Measurements from ENCODE around the gene FAIM2.
A peak's percentile ranks its signal among the peaks of the same experiment; 100 is the strongest.

The FAIM2 gene

DNA sequence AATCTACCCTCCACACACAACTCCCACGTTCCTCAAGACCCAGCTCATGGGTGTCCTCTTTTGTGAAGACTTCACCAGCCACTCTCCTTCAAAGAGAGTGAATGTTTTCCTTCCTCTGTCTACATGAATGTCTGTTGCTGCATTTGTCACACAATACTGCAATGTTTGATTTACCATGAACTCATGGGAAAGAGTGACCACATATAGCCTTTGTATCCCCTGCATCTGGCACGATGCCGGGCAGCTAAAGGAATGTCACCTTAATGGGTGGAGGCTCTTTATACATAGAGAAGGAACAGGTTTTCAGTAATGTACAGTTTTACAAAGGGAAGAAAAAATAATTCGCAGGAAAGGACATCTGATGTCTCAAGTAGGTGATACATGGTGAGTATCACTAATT, 48.7 kb downstream of the FAIM2 start:
- no peak for DNase-seq

DNA sequence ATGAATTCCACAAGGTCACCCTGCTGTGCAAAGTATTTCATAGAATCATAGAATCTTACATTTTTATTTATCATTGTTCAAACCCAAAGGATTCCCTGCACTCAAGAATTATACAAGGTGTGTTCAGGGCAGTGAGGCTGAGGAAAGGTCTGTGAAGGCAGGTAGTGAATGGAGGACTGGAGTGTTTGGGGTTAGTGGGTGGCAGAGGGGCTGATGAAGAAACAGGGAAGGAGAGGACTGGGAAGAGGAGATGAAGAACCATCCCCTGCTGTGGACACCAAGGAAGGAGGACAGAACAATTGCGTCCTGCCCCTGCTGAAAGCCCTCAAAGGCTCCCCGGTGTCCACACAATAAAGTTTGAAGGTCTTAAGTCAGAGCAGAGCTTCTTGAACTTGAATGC, 50.0 kb downstream of the FAIM2 start:
- no peak for DNase-seq

DNA sequence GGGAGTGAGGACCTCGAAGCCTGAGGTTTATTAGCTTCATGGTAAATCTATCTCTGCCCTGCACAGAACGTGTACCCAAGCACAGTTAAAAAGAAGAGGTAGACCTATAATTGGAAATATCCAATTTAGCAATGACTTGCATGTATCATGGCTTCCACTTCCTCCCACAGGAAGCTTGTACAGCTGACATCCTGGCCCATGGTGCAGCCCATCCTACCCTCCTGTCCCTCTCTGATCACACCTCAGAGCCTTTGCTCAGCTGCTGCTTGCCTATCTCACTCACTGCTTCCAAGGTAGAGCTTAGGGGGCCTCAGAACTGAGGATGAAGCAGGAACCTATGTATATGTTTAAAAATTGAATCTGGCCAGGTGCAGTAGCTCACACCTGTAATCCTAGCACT, 56.5 kb downstream of the FAIM2 start:
- DNase-seq: no peak

DNA sequence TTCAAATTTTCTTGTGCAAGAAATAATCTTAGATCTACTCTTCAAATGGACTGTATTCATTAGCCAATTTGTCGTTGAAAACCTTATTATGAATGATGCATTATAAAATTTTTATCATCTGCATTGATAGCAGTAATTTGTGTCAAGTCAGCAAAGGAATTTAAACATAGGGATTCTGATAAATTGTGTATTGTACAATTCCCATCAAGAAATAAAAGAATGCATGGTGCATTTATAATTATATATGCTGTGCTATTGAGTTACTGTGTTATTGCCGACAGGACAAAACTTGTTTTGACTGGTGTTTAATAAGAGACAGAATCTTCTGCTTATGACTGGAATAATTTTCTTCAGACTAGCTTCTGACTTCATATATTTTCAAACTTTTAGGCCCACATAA, 57.7 kb downstream of the FAIM2 start:
- no peak for DNase-seq

DNA sequence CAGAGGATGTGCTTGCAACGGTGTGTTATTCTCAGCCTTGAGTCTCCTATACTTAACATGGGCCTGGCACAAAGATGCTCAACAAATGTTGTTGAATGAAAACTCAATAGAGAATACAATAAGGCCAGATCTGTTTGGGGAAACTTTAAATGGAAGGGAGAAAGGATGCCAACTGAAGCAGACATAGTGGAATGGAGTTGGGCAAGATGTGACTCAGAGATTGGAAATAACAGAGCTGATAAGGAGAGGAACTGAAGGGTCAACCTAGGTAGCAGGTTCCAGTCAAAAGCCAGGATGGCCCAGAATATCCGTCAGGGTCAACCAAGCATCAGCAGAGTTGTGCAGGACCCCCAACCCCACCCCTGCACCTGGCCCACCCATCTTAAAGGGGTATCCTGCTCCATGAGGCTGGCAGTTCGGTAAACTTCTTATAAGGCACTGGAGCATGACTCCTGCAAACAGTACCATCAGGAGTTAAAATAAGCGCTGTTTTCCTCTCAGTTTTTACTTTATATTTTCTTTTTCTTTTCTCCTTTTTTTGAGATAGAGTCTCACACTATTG, 59.7 kb downstream of the FAIM2 start:
- DNase-seq: no peak

DNA sequence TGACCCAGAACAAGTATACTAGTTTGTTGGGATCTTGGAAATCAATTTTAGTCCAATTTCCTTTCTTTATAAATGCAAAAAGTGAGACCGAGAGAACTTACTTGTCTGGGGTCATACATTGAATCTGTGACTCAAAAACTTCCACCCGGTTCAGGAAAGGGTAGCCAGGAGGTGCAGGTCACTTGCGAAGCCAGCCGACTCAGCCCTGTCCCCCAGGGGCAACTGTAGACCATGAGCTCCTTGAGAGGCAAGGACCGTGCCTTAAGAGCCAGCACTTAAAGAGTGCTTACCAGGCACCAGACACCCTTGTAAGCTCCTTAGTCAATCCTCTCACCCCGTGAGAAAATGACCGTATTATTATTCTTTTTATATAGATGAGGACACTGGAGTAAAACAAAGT, 60.3 kb downstream of the FAIM2 start:
- DNase-seq: no peak

DNA sequence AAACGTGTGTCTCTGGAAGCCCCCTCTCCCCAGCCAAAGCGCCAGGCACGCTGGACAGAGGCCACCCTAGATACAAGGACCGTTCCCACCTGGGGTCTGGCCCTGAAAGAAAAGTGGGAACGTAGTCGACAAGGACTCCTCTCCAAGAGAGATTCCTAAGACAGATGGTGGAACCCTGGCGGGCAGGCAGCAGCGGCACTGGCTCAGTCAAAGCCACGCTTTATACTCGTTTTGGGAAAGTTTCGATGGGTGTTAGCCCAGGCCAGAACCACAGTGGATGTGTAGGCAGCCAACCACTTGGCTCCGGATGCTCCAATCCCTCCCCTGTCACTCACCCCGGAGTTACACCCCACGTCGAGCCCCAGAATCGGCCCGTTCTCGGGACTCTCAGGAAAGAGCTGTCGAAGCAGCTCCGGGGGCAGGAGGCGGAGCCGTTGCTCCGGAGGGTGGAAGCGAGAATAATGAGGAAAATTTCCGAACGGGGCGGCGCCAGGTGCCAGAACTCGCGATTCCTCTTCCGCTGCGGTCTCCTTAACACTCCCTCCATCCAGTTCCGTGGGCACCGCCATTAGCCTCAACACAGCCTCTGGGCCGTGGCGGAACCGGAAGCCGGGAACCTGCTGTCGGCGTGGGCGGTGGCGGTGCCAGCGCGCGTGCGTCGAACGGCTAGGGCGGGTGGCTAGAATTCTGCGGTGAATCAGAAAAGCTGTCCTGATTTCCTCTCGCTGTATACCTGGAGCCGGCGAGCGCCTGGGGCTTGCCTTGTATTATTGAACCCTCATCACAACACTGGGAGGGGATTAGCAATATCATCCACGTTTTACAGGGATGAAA, 61.0 kb downstream of the FAIM2 start, which contains the start of gene BCDIN3D:
Gene BCDIN3D (minus strand): TSS at position 588 of the 834 bp plus-strand sequence. CDS start 19 bp downstream, at position 569.
- DNase-seq: peak; percentile 91

DNA sequence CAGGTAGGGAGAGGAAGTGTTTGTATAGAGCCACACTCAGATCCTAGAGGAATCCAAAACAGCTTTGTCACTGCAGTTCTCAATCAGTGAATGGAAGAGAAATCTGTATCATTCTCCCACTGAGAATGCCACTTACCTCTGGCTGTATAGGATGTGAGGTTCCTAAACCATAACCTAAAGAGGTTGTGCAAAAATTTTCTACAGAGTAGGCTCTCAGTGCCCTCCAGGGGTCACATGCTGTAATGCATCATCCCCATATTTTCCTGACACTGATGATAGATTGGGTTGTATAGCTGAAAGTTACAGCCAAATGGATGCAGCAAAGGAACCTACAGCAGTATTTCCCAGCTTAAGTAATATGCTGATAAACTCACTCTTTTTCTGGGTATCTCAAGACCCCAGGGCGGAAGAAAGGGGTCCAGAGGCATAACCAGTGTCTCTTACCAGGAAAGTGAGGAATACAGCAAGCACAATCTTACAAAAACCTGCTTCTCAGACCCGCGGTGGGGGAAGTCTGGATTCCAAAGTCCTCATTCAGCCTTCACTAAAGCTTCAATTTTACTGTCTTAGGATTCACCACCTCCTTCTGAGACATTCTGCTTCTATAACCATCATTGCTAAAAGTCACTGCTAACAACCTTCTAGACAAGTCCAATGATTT, 64.6 kb downstream of the FAIM2 start:
- peak; percentile 39 for DNase-seq

DNA sequence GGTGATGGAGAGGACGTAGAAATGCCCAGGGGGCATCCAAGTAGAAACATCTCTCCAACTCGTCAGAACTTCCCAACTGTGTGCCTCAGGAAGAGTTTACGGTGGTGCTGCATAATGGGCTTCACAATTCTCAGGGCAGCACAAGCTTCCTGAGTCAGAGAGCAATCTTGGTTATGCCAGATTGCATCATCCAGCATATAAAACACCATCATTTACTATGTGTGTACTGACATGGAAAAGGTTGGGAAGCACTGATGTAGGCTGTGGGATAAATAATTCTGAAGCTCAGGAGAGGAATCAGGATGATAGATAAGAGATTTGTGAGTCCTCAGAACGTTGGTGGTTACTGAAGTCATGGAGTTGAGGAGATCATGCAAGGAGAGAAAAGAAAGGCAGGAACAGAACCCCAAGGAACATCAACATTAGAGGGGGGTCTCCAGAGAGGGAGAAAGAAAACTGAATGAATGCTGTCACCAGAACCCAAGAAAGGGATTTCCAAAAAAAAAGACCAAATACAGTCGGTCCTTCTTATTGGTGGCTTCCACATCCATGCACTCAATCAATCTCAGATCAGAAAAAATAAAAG, 70.8 kb downstream of the FAIM2 start:
- no peak for DNase-seq

DNA sequence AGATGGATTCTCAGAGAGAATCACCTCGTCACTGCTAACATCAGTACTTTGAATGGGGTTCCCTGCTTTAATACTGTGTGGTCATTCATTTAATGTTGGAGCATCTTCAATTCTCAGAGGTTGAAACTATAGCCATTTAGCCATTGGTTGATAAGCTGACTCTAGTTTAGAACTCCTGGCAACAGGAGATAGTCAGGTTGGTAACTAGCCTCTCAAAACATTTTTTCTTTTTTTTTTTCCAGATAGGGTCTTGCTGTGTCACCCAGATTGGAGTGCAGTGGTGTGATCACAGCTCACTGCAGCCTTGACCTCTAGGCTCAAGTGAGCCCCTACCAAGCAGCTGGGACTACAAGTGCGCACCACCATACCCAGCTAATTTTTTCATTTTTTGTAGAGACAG, 72.0 kb downstream of the FAIM2 start:
- DNase-seq: no peak

DNA sequence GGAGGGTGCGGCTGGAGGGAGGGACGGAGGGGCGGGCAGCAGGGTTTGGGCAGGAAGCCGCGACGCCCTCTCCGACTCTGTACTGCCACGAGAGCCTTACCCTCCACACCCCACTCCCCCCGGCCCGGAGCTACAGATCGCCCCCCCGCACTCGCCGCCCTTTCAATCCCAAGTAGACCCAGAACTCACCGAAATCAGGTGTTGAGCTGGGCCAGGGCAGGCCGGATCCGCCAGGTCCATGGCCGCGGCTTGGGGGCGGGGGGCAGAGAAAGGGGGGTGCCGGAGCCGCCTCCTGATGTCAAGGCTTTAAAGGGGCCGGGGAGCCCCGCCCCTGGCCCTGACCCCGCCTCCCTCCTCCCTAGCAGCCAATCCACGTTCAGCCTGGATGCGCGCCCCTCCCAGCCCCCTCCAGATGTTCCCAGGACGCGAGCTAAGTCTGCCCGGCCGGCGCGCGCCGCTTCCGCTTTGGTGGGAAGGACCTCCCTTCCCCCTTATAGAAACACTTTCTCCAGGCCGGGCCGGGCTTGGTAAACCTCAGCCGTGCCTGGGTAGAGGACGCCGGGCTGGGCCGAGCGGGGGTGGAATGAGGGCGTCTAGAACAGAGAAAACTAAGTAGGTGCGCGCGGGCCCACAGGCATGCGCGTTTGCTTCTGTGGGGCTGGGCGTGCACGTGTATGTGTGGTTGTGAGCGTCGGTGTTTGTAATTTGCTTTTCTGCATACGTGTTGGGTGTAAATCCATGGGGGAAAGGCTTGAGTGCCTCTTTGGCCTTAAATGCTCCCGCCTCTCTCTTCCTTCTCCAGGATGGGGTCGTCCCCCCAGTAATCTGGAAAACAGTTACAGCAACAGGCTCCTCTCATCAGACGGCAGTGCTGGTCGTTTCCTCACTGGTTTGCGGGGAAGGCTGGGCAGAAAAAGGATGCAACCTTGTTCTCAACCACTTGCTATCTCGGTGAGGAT, 75.3 kb downstream of the FAIM2 start, which contains the start of gene NCKAP5L:
Gene NCKAP5L (minus strand): TSS at position 281 of the 959 bp plus-strand sequence. CDS start 24,369 bp downstream, outside the sequence.
- peak; percentile 92 for DNase-seq

DNA sequence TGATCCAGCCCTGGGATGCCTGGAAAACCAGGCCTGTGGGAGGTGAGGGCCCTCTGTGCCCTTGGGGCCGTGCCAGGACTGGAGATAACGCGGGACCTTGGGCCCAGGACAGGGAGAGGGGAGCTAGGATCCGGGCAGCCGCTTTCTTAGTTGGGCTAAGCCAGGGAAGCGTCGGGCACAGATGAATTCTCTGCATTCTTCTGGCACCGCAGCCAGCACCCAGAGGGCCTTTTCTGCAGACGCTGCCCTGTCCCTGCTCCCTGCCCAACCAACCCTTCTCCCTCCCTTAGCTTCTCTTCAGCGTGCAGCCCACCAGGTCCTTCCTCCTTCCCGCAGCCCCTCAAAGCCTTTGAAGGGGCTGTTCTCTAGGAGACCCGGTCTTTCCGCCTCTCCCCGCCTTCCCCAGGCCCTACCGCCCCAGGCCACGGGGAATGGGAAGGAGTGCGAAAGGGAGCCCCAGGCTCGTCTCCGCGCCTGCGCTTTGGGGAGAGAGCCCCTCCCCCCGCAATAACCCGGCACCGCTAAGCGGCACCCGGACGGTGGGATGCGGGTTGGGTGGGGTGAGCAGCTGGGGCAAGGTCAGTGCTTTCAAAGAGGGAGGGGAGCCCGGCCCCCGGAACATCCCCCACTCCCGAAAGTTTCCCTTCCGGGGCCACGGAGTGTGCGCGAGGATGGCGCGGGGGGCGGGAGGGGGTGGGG, 76.2 kb downstream of the FAIM2 start:
- DNase-seq: peak; percentile 24

DNA sequence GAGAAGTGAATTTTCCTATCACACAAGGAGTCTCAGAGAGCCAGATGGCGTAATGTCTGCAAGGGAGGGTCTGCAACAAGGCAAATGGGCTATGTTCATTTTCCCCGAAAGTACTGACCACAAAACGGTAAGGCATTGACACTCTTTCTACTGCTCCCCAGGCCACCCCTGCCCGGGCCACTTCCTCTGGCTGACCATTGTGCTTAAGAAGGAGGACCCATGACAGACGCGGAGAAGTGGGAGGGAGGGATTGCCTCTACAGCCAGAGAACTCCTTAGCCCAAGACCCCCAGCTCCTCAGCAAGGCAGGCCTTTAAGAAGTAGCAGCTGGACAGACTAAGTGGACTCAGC, 76.7 kb downstream of the FAIM2 start:
- DNase-seq: no peak

DNA sequence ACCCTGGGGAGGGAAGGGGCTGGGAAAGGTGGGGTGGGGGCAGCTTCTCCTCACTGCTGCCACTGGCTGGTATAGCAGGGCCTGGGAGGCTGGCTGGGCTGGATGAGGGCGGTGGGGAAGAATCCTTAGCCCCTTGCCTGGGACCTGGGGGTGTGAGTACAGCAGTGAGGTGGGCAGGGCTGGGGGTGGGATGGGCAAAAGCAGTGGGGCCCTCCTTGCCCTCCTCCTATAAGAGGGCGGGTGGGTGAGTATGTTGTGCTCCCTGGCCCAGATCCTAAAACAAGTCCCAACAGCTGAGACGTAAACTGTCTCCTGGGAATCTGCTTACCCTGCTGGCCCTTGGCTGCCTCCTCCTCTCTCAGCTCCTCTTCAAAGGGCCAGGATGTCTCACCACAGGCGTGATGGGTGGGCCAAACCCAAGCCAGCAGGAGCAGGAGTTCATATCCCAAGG, 77.7 kb downstream of the FAIM2 start:
- DNase-seq: no peak

DNA sequence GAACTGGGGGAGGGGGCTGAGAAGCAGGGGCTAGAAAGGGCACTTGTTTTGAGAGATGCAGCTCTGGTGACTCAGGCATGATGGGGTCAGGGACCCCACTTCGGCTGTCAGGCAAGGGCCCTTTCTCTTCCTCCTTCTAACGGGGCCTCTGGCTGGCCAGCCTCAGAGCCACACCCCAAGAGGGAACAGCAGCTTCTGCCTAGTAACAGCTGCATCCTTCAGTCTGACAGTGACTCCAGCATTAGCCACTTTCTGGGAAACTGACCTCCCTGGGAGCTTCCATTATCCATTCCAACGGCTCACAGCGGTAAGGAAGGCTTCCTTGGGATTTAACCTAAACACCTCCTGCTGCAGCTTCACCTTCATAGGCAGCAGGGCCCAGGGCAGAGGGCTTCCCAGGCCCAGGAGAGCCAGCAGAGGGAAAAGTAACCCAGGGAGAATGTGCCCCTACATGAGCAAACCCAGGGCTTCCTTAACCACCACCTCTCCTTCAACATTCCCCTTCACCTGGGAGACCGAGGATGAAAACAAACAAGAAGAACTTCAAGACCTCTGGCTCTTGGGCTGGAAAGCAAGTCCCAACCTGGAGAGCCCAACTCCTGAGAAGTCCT, 78.2 kb downstream of the FAIM2 start:
- no peak for DNase-seq

DNA sequence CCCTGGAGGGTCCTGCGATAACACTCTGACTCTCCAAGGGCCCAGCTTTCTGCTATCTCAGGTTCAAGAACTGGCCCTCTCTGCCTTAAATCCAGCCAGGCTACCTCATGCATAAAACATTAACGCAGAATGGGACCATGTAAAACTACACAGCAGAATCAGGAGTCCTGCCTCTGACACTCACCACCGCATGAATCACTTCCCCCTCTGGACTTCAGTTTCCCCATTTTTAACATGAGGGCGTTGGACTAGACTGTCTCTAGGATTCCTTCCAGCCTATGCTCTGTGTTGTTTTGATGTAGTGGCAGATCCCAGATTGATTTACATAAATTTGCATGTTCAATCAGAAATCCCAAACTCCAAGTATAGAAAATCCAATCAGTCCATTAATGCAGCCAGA, 78.8 kb downstream of the FAIM2 start:
- DNase-seq: no peak

DNA sequence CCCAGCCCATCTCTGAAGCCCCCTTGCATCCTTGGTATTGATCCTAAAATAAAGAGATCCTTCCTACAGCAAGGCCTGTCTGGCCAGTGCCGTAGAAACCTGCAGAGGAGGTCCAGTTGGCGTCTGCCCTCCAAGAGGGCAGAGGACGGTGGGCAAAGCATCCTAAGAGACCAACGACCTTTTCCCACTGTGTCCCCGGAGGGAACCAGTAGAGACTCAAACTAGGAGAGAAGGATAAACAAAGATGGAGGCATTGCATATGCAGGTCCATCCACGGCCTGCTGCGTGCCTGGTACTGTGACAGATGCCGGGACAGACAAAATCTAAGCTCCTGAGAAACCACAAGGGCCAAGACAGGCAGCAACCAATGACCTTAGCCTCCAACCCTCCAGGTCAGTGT, 79.3 kb downstream of the FAIM2 start:
- DNase-seq: no peak

DNA sequence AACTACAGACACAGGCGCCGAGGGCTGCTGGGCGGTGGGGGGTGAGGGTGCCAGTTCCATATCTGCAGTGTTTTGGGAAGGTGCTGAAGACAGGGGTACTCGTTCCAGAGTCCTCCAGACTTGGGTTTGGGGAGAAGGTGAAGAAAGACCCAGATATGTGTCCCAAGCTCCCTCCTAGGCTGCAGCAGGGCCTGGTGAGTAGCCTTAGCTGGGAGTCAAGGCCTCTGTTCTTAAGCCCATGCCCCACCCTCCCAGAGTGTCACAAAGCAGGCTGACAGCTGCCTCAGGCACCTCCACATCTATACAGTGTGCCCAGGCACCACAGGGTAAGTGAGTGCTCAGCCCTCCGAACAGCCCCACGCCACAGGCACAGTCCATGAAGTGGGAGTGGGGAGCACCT, 79.7 kb downstream of the FAIM2 start:
- DNase-seq: no peak

DNA sequence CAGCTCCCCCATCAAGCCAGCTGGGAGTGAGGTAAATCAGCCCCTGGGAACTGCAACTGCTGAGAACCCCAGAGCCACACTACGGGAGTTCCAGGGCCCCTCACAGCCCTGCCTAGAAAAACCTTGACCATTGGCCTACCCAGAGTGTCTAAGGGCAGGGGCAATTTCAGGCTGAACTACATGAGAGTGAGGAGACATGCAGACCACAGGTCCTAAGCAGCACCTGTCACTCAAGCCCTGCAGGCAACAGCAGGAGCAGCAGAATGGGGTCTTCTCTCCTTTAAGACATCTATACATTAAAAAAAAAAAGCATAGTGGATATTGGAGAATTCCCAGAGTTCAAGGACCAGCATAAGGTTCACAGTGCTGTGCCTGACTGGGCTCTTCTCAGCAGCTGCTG, 80.3 kb downstream of the FAIM2 start:
- DNase-seq: no peak

DNA sequence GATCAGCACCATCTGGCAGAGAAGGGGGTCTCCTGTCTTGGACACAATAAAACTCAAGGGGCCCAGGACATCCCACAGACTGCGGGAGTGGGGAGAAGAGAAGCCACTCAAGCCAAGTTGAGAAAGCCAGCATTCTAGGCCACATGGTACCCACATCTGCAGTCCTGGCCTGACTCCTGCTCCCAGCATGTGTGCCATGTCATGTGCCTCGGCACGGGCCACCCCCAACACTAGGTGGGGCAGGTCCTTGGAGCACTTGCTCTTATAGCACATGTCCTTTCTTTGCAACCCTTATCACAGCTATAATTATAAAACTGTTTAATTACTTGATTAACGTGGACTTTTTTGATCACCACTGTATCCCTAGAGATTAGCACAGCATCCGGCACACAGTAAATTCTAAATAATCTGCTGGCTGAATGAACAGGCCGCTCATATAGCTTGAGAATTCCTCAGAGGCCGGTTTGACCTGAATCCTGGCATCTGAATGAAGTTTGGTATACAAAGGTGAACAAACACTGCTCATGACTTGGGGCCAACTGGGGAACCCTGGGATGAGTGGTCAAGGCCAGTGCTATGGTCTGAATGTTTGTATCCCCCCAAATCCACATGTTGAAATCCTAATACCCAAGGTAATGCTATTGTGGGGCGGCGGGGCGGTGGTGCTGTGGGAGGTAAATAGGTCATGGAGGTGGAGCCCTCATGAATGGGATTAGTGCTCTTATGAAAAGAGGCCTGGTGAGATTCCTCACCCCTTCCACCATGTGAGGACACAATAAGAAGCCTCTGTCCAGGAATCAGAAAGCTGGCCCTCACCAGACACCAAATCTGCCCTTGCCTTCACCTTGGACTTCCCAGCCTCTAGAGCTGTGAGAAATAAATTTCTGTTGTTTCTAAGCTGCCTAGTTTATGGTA, 82.1 kb downstream of the FAIM2 start:
- DNase-seq: no peak
